Right lobe of liver (tissue), 6 donors: ENCODE results near the gene HARBI1. TPM values are rescaled to one million over a fixed set of nuclear protein-coding genes. Genes with fewer than 3 reads are reported as not detected.

Source experiments
- ATAC-seq, 4 donors: fragments of 200-7000 bp; cut with Tn5 transposase; one replicate each; pipeline ENCODE4 v1.9.1; 2020; ENCODE audit warnings: mild to moderate bottlenecking in 4 of 4, moderate library complexity in 4 of 4
- DNase-seq, 3 donors: peaks; one replicate each; pipeline ENCODE4 v3.0.0-alpha.2; 2020
- H3K27ac ChIP-seq, 3 donors: fragments of 200-600 bp; one replicate each; pipeline ENCODE4 v1.8.0; 2022
- H3K27me3 ChIP-seq, 2 donors: fragments of 200-600 bp; one replicate each; pipeline ENCODE4 v1.8.0; 2022
- H3K36me3 ChIP-seq, 4 donors: fragments of 200-600 bp; sonication (generic) in 1 of 4; one replicate each; pipeline versions ENCODE4 v1.5.1 to v1.8.0; 2017 to 2022; ENCODE audit warnings: control low read depth in 1 of 4
- H3K4me1 ChIP-seq, 4 donors: fragments of 200-600 bp; sonication (generic) in 1 of 4; one replicate each; pipeline versions ENCODE4 v1.5.1 to v1.8.0; 2017 to 2022; ENCODE audit warnings: control low read depth in 1 of 4
- H3K4me3 ChIP-seq, 3 donors: fragments of 200-600 bp; one replicate each; pipeline ENCODE4 v1.8.0; 2022
- H3K9me3 ChIP-seq, 4 donors: fragments of 200-600 bp; sonication (generic) in 1 of 4; one replicate each; pipeline versions ENCODE4 v1.5.1 to v1.8.0; 2017 to 2022; ENCODE audit warnings: control low read depth in 1 of 4
- POLR2A ChIP-seq: fragments of 450-650 bp; IDR thresholded peaks from one replicate; pipeline ENCODE4 v1.6.1; 2017; ENCODE audit warnings: antibody characterized with exemption, mild to moderate bottlenecking
- WGBS: methylation state at CpG from one replicate; pipeline ENCODE4 v1.1.6; 2018; ENCODE audit warnings: low coverage, low lambda C conversion rate; ENCODE audit not compliant: insufficient coverage; ENCODE audit errors: missing lambda C conversion rate; 5-methylcytosine and 5-hydroxymethylcytosine counted together
- intact Hi-C, 2 donors: fragments of 100-400 bp; cut with DNase I; formaldehyde crosslinking; loops; one replicate each; pipeline versions ENCODE4 v1.11.2 to v1.14.1; 2022
- total RNA-seq, 6 experiments: library from RNA; depleted of rRNA in 2 of 6; stranded (reverse); fragments of >200 nt in 2 of 6; fragmentation: NEBNext Ultra II Directional in 3 of 6; extraction: Animal tissue kit (Norgen Biotek cat#: 25700) in 3 of 6; gene quantifications; one replicate each; pipeline versions ENCODE4 v1.1.0 to v1.2.4, GENCODE V29; 2016 to 2023
- TF ChIP-seq, protein P1 (sequence below), 4 donors: fragments of 200-600 bp in 3 of 4; fragments of 450-650 bp in 1 of 4; IDR thresholded peaks; one replicate each; pipeline versions ENCODE4 v1.5.1 to v1.8.0; 2016 to 2022; ENCODE audit warnings: antibody characterized with exemption in 4 of 4, mild to moderate bottlenecking in 2 of 4
- donor health status: DM: no; HTN: yes; CAD: no.
- donor health status: DM: no; HTN: no; CAD: no.
- donor health status: DM: no; HTN: no; CAD: no.
- donor health status: DM: no; HTN: yes; CAD: no.
- donor health status: DM: no; HTN: yes; CAD: no.

Gene HARBI1
- total RNA-seq, 6 experiments from 2014 or later: 2.0 to 3.4 (median 2.9) TPM

DNA sequence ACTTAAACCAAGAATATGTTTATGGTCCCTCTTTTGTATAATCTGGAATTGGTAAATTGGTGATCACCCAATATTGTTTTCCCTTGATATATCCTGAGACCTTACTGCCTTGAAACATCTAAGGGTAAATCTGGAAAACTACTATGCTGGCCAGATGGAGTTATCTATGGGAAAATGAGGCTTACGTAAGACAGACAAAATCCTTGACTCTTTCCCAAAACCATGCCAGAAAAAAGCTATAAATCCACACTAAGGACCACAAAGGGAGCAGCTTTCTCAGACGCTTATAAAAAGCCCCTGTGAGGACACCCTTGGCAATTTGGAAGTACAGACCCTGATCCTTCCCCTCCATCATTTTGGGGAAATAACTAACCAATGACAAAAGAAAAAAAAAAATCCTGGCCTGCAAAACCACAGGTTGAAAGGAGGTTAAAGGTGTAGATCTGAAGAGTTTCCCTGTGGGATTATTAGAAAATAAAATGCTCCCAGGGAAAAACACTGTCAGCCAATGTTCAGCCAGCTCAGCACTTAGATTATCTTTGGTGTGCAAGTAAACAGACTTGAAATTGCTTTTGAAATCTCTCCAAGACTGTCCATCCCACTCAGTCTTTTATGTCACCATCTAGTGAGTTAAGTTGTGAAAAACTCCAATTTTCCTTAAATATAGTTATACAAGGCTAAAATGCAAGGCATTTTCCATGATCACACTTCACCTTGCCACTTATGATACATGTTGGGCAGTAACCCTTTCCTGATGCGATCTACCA lies 16.6 kb downstream of the HARBI1 start:
- no peak for ATAC-seq
- Histone ChIP-seq H3K9me3 (no peaks in the 10 kb centered on the region), H3K4me1 (peaks cover 0 to 20% (median 0%) of the 10 kb centered on the region in 4 donors), H3K27ac (no peak overlapping the region), H3K4me3 (no peak overlapping the region), H3K36me3 (no peaks in the 10 kb centered on the region), H3K27me3 (no peaks in the 10 kb centered on the region)
- intact Hi-C loops: no loop called here
- no peak for DNase-seq
- WGBS: 76% methylated on average over 3 of the region's 3 CpGs
- TF ChIP-seq, protein P1, sequence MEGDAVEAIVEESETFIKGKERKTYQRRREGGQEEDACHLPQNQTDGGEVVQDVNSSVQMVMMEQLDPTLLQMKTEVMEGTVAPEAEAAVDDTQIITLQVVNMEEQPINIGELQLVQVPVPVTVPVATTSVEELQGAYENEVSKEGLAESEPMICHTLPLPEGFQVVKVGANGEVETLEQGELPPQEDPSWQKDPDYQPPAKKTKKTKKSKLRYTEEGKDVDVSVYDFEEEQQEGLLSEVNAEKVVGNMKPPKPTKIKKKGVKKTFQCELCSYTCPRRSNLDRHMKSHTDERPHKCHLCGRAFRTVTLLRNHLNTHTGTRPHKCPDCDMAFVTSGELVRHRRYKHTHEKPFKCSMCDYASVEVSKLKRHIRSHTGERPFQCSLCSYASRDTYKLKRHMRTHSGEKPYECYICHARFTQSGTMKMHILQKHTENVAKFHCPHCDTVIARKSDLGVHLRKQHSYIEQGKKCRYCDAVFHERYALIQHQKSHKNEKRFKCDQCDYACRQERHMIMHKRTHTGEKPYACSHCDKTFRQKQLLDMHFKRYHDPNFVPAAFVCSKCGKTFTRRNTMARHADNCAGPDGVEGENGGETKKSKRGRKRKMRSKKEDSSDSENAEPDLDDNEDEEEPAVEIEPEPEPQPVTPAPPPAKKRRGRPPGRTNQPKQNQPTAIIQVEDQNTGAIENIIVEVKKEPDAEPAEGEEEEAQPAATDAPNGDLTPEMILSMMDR (IDR thresholded peaks at IDR 0.05): no peak
- no peak for TF ChIP-seq POLR2A

- WGBS: 82% methylated on average over 8 of the region's 8 CpGs
- ATAC-seq (no peak), DNase-seq (no peak)
- Histone ChIP-seq H3K27me3 (no peaks in the 10 kb centered on the region), H3K4me1 (peaks cover 0 to 25% (median 0%) of the 10 kb centered on the region in 4 donors), H3K36me3 (no peaks in the 10 kb centered on the region), H3K9me3 (no peaks in the 10 kb centered on the region), H3K4me3 (no peak overlapping the region), H3K27ac (no peak overlapping the region)
- TF ChIP-seq POLR2A: no peak
- TF ChIP-seq, protein P1 (IDR thresholded peaks at IDR 0.05): no peak
- intact Hi-C loops: no loop called here
Measured at GRCh38 chr11:46599340-46600193, 17.5 kb downstream of the HARBI1 start.

DNA sequence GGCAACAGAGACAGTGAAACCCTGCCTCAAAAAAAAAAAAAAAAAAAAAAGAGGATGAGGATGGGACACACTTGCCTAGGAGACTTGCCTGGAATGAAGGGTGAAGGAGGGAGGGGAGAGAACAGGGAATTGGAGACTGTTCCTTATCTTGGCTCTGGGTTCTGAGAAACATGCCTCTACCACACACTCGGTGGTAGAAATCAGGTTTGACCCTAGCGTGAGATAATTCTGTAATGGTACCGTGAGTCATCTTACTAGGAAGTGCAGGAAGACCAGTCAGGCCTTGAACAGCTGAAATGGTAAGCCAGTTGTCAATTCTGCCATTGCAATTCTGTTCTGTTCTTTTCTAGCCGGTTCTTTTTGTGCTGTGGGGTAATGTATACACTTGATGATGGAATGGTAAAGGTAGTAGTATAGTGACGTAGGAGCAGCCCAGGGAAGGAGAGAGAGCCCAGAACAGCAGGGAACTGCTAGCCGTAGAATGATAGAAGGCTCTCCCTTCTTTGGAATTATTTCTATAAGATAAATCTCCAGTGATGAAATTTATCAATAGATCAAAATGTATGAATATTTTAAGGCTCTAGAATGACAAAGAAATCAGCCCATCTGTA lies 19.3 kb downstream of the HARBI1 start:
- WGBS: 78% methylated on average over 6 of the region's 6 CpGs
- TF ChIP-seq, protein P1 (IDR thresholded peaks at IDR 0.05): no peak
- no peak for TF ChIP-seq POLR2A
- ATAC-seq (no peak), DNase-seq (no peak)
- no peak overlapping the region for H3K27ac ChIP-seq
- H3K4me1 ChIP-seq: peaks cover 0 to 30% (median 0%) of the 10 kb centered on the region in 4 donors
- intact Hi-C loops: no loop called here
- no peaks in the 10 kb centered on the region for H3K27me3 ChIP-seq
- H3K36me3 ChIP-seq: no peaks in the 10 kb centered on the region
- H3K9me3 ChIP-seq: no peaks in the 10 kb centered on the region
- no peak overlapping the region for H3K4me3 ChIP-seq

GRCh38 chr11:46597155-46597554 lies 19.9 kb downstream of the HARBI1 start:
- Histone ChIP-seq H3K36me3 (no peaks in the 10 kb centered on the region), H3K27me3 (no peaks in the 10 kb centered on the region), H3K4me1 (peaks cover 0 to 36% (median 0%) of the 10 kb centered on the region in 4 donors), H3K4me3 (no peak overlapping the region), H3K27ac (no peak overlapping the region), H3K9me3 (no peaks in the 10 kb centered on the region)
- intact Hi-C loops: no loop called here
- ATAC-seq: peak in 2 of 4 donors; percentile 47 to 49
- DNase-seq: peak in 1 of 3 donors; percentile 48
- TF ChIP-seq POLR2A: no peak
- TF ChIP-seq, protein P1 (IDR thresholded peaks at IDR 0.05): no peak
- WGBS: 11% methylated on average over 1 of the region's 1 CpG
